ENCODE results near the gene SMIM14.

Gene SMIM14

GRCh38 chr4:39642885-39643552, 4.4 kb upstream of the SMIM14 start:
- peak; percentile 13 for DNase-seq

DNA sequence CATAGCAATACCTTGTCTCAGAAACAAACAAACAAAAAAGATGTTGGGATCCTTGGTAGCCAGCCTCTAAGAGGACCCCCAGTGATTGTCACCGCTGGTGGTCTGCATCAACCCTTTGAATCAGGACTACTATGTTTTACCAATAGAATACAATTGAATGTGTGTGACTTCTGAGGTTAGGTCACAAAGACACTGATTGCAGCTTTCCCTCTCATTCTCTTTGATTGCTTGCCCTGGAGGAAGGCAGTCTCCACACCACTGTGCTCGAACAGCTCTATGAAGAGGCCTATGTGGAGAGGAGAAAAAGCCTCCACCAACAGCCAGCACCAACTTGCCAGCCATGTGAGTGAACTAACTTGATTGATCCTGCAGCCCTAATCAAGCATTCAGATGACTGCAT, 2.8 kb upstream of the SMIM14 start:
- DNase-seq: peak; percentile 30

DNA sequence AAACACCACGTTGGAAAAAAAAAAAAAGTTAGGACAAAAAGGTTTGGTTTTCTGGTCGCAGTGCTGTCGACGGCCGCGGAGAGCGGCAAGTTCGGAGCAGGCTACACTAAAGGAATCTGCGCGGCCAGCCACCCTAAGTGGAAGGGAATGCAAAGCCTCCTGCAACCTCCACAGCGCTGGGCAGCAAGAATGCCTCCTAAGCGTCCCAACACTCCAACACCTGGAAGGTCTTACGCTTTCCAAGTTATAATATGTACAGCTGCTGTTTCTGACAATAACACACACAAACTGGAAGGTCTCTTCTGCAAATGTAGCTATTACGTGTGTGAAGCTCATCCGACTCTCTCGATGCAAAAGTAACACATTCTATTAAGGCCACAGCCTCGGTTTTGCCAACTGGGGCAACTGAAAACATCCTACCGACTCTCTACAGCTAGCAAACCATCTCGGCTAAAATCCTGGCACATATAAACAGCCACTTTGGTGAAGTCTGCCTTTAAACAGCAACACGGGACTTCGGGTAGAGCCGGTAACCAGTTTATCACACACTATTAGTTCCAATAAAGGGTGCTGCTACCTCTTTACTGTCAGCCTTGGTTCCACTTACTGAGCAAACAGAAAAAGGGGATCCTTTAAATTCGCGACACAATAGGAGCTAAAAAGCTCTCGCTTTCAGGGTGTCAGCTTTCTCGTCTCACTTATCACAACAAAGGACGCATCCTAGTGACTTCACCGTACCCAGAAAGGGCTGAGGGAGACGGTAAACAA, 895 bp downstream of the SMIM14 start:
- peak; percentile 60 for DNase-seq

GRCh38 chr4:39637221-39637585, 1.5 kb downstream of the SMIM14 start:
- DNase-seq: no peak

DNA sequence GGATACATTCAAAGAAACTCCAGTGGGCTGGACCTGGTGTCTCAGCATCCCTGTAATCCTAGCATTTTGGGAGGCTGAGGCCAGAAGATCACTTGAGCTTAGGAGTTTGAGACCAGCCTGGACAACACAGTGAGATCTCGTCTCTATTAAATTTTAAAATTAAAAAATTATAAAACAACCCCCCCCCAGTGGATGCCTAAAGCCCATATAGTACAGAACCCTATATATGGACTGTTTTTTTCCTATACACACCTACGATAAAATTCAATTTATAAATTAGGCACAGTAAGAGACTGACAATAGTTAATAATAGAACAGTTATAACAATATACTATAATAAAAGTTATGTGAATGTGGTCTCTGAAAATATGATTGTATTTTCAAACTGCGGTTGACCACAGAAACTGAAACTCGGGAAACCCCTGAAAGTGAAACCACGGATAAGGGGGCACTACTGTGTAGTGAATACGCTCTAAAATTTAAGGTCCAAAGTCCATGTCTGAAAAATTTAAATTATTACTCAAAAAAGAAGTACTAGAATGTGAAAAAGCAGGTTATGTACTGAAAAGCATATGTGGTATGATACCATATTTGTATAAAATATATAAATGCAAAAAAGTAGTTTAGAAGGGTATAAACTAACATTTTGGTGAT, 2.0 kb downstream of the SMIM14 start:
- no peak for DNase-seq

- DNase-seq: no peak
These were observed 3.6 kb downstream of the SMIM14 start for GRCh38 chr4:39635023-39635422.

DNA sequence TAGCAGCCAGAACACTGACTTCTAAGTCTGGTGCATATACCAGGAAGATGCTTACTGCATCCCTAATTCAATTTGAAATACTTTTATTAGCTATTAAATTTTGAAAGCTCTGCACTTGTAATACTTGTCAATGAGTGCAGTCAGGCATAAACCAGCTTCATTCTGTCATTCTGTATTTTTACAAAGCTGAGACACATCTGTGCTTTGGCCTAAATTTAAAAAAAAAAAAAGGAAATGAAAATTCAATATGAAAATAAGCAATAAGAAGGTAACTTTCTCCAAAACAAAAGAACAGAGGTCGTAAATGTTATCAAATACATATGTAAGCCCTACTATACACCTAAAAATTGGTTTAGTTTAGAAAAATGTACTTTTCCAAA, 7.0 kb downstream of the SMIM14 start:
- no peak for DNase-seq

- DNase-seq: no peak
These were observed 11.3 kb downstream of the SMIM14 start for GRCh38 chr4:39627413-39627812.

- DNase-seq: no peak
These were observed 11.8 kb downstream of the SMIM14 start for GRCh38 chr4:39626913-39627312.

DNA sequence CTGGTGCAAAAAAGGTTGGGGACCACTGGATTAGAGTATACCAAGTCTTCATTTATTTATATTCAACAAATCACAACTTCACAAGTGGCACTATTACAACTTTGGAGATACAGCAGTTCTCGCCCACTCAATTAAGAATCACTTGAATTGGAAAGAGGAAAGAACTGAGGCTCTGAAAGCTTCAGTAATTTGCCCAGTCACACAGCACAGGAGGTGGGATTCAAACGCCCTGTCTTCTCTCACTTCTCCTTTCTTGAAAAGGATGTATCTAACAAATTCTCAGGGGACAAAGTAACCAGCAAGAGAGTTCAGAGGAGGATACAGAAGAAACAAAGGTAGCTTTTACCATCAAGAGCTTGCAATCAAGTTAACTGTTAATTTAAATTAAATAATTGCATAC, 12.4 kb downstream of the SMIM14 start:
- DNase-seq: no peak

- no peak for DNase-seq
These were observed 17.1 kb downstream of the SMIM14 start for GRCh38 chr4:39621582-39621981.

DNA sequence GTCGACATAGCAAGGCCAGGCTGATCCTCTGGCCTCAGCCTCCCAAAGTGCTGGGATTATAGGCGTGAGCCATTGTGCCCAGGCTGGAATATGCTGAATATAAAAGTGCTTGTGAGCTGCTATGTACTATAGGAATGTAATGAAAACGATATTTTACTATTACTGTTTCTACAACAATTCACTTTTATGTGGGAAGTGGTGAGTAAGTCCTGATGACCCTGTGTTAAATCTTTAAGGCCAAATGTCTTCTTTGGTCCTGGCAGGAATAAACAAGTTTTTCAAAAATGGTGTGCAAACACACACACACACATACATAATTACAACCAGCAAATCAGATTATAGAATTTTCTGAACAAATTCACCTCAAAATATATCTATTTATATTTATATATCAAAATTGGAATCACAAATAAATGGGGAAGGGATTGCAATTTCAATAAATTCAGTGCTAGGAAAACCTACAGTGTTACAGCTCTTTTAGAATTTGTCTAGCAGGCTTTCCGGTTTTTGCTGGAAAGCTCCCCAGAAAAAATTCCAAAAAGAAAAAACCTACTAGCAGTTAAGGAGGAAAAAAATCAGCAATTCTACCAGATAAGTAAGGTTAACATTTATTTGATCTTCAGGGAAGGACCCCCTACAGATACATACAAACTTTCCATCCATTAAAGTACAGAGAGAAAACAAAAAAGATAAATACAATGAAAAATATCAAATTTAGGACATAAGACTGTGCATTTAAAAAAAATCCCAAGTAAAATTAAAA, 17.9 kb downstream of the SMIM14 start:
- no peak for DNase-seq

DNA sequence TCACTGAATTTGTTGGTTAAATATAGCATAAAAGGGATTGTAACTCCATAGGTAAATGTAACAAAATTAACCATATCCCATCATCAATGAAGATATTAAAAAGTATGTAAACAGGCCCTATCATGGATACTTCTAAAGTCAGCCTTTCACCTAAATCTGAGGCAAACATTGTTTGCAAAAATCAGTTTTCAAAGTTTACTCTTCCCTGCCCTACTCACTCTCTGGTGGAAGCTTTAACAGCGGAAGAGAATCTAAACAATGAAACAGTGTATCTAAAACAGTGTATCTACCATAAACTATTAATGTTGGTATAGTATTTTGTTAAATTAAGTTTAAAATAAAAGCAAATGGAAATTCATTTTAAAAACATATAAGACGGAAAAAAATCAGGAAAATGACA, 21.1 kb downstream of the SMIM14 start:
- DNase-seq: no peak

DNA sequence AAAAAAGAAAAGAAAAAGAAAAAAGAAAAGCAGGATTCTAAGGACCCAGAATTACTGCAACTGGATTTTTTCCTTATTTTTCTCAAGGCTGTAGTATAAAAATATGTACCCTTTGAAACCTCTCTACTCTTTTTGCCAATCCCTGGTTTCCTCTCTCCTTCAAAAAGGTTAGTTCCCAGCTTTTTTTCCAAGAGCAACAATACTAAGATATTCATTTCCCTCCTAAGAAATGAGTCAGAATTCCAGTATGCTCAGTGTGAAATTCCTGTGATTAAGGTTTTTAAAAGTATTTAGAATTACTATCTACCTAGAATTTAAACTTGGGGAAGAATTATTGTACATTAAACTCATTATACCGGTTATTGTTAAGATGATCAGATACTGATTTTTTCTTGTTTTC, 22.0 kb downstream of the SMIM14 start:
- no peak for DNase-seq

DNA sequence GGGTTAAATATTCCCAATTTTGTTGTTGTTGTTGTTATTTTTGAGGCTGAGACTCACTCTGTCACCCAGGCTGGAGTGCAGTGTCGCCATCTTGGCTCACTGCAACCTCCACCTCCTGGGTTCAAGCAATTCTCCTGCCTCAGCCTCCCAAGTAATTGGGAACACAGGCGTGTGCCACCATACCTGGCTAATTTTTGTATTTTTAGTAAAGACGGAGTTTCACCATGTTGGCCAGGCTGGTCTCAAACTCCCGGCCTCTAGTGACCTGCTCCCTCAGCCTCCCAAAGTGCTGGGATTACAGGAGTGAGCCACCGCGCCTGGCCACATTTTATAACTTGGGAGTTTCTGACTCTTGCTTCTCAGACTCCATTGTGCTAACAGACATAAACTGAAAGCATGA, 22.6 kb downstream of the SMIM14 start:
- peak; percentile 8 for DNase-seq

GRCh38 chr4:39614487-39615162, 24.0 kb downstream of the SMIM14 start:
- no peak for DNase-seq

GRCh38 chr4:39613093-39613656, 25.5 kb downstream of the SMIM14 start:
- DNase-seq: no peak

DNA sequence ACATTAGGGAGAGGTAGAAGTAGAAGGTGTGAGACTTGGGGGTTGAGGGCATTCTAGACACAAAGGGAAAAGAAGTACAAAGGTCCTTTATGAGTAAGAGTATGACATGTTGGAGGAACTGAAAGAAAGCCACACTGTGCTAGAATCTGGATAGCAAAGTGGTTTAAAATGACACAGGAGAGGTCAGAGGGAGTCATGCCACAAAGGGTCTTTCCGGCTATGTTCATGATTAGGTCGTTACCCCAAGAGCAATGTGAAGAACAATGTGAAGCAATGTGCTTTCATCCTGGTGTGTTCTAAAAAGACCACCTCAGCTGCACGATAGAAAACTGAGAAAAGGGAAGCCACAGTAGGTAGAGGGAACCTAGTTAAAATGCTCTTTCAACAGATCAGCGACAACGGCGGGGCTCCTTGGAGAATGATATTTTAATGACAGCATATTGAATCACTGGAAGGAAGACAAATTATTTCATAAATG, 29.2 kb downstream of the SMIM14 start:
- DNase-seq: no peak

- no peak for DNase-seq
These were observed 30.2 kb downstream of the SMIM14 start for GRCh38 chr4:39608451-39608850.

DNA sequence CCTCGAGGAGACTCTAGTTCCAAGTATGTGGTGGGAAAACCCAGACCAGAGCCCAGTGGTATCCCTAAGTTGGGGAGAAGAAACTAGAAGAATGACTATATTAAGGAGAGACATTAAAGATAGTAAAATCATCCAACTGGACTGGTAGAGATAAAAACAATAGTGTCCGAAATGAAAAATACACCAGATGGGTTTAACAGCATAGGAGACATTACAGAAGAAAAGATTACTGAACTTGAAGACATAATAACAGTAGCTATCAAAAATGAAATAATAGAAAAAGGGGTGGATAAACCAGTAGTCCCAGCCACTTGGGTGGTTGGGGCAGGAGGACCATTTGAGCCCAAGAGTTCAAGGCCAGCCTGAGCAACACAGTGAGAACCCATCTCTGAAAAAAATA, 31.9 kb downstream of the SMIM14 start:
- DNase-seq: no peak

- DNase-seq: no peak
These were observed 40.8 kb downstream of the SMIM14 start for GRCh38 chr4:39597695-39598381.

DNA sequence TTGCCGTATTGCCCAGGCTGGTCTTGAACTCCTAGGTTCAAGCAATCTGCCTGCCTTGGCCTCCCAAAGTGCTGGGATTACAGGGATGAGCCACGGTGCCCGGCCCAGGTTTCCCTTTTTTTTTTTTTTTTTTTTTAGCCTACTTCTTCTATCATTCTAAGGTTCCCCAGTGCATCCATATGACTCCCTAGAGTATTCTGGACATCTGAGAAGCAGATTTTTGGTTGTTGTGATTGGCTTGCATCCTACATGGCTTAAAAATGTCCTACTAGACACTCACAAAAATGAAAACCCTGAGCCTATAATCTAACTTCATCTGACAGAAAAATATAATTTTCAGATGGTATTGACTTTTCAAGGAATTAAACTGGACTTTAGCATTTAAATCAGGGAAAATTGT, 41.7 kb downstream of the SMIM14 start:
- DNase-seq: no peak

Data from activated CD8-positive, alpha-beta memory T cell treated with anti-CD3 and anti-CD28 coated beads, Interleukin-2, amount 50 U/mL, for 48 hours (primary cell).